NT2/D1 (cell line): ENCODE data around the gene RAI1.

Source experiments
- DNase-seq: peaks from one replicate; pipeline ENCODE4 v3.0.0-alpha.2; 2011; ENCODE audit warnings: low read depth, low spot score
- H3K27me3 ChIP-seq: 2 replicates; pipeline ENCODE4 v1.6.0; 2011; ENCODE audit warnings: mild to moderate bottlenecking; ENCODE audit not compliant: insufficient read length, insufficient read depth
- H3K36me3 ChIP-seq: 2 replicates; pipeline ENCODE4 v1.6.1; 2011; ENCODE audit warnings: mild to moderate bottlenecking, low read length, mixed read lengths; ENCODE audit not compliant: insufficient read depth, insufficient read length
- H3K4me1 ChIP-seq: 2 replicates; pipeline ENCODE4 v1.5.1; 2011; ENCODE audit not compliant: insufficient read depth, insufficient read length
- H3K4me3 ChIP-seq: 2 replicates; pipeline ENCODE4 v1.5.1; 2011; ENCODE audit warnings: low read depth; ENCODE audit not compliant: insufficient read length
- H3K9ac ChIP-seq: 2 replicates; pipeline ENCODE4 v1.6.0; 2011; ENCODE audit warnings: low read depth; ENCODE audit not compliant: insufficient read length
- H3K9me3 ChIP-seq: 2 replicates; pipeline ENCODE4 v1.5.1; 2011; ENCODE audit warnings: mild to moderate bottlenecking, low read length; ENCODE audit not compliant: insufficient read depth
- SUZ12 ChIP-seq: IDR thresholded peaks from 2 replicates; pipeline ENCODE4 v1.6.1; 2011; ENCODE audit not compliant: insufficient read length, insufficient read depth; ENCODE audit errors: extremely low read depth
- YY1 ChIP-seq: IDR thresholded peaks from 2 replicates; pipeline ENCODE4 v1.6.1; 2011; ENCODE audit not compliant: insufficient read length, insufficient read depth
- ZNF274 ChIP-seq: IDR thresholded peaks from 2 replicates; pipeline ENCODE4 v1.6.1; 2011; ENCODE audit warnings: mild to moderate bottlenecking, low read depth, low read length

Gene RAI1

DNA sequence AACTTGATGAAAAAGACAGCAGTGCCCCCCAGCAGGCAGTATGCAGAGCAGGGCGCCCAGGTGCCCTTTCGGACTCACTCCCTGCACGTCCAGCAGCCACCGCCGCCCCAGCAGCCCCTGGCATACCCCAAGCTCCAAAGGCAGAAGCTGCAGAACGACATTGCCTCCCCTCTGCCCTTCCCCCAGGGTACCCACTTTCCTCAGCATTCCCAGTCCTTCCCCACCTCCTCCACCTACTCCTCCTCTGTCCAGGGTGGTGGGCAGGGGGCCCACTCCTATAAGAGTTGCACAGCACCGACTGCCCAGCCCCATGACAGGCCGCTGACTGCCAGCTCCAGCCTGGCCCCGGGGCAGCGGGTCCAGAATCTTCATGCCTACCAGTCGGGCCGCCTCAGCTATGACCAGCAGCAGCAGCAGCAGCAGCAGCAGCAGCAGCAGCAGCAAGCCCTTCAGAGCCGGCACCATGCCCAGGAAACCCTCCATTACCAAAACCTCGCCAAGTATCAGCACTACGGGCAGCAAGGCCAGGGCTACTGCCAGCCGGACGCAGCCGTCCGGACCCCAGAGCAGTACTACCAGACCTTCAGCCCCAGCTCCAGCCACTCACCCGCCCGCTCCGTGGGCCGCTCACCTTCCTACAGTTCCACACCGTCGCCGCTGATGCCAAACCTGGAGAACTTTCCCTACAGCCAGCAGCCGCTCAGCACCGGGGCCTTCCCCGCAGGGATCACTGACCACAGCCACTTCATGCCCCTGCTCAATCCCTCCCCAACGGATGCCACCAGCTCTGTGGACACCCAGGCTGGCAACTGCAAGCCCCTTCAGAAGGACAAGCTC, 112.3 kb downstream of the RAI1 start:
- DNase-seq = no peak
- no peak overlapping the region for H3K4me3 ChIP-seq
- H3K27me3 ChIP-seq = no peaks in the 10 kb centered on the region
- no peaks in the 10 kb centered on the region for H3K9me3 ChIP-seq
- peaks cover 27% of the 10 kb centered on the region for H3K4me1 ChIP-seq
- TF ChIP-seq ZNF274 (no peak), YY1 (no peak), SUZ12 (no peak)
- H3K9ac ChIP-seq = no peak overlapping the region
- peaks cover 47% of the 10 kb centered on the region for H3K36me3 ChIP-seq

GRCh38 chr17:17794382-17794781, 113.1 kb downstream of the RAI1 start:
- H3K9ac ChIP-seq = no peak overlapping the region
- no peak for DNase-seq
- H3K9me3 ChIP-seq = no peaks in the 10 kb centered on the region
- H3K4me3 ChIP-seq = no peak overlapping the region
- H3K36me3 ChIP-seq = peaks cover 52% of the 10 kb centered on the region
- H3K4me1 ChIP-seq = peaks cover 26% of the 10 kb centered on the region
- TF ChIP-seq YY1 = no peak
- no peak for TF ChIP-seq SUZ12
- TF ChIP-seq ZNF274 = no peak
- no peaks in the 10 kb centered on the region for H3K27me3 ChIP-seq

DNA sequence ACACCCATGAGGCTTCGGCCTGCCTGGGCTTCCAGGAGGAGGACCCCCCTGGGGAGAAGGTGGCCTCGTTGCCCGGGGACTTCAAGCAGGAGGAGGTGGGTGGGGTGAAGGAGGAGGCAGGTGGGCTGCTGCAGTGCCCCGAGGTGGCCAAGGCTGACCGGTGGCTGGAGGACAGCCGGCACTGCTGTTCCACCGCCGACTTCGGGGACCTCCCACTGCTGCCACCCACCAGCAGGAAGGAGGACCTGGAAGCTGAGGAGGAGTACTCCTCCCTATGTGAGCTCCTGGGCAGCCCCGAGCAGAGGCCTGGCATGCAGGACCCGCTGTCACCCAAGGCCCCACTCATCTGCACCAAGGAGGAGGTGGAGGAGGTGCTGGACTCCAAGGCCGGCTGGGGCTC, 114.0 kb downstream of the RAI1 start:
- TF ChIP-seq YY1 = no peak
- no peaks in the 10 kb centered on the region for H3K27me3 ChIP-seq
- H3K36me3 ChIP-seq = peaks cover 53% of the 10 kb centered on the region
- no peak overlapping the region for H3K9ac ChIP-seq
- no peak for DNase-seq
- no peaks in the 10 kb centered on the region for H3K9me3 ChIP-seq
- H3K4me3 ChIP-seq = no peak overlapping the region
- H3K4me1 ChIP-seq = peaks cover 28% of the 10 kb centered on the region

DNA sequence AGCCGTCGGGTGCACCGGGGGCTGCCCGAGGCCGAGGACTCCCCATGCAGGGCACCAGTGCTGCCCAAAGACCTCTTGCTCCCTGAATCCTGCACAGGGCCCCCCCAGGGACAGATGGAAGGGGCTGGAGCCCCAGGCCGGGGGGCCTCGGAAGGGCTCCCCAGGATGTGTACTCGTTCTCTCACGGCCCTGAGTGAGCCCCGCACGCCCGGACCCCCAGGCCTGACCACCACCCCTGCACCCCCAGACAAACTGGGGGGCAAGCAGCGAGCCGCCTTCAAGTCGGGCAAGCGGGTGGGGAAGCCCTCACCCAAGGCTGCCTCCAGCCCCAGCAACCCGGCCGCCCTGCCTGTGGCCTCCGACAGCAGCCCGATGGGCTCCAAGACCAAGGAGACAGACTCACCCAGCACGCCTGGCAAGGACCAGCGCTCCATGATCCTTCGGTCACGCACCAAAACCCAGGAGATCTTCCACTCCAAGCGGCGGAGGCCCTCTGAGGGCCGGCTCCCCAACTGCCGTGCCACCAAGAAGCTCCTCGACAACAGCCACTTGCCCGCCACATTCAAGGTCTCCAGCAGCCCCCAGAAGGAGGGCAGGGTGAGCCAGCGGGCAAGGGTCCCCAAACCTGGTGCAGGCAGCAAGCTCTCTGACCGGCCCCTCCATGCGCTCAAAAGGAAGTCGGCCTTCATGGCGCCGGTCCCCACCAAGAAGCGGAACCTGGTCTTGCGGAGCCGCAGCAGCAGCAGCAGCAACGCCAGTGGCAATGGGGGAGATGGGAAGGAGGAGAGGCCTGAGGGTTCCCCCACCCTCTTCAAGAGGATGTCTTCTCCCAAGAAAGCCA, 114.9 kb downstream of the RAI1 start:
- H3K9ac ChIP-seq = no peak overlapping the region
- H3K4me3 ChIP-seq = no peak overlapping the region
- peaks cover 55% of the 10 kb centered on the region for H3K36me3 ChIP-seq
- no peaks in the 10 kb centered on the region for H3K9me3 ChIP-seq
- TF ChIP-seq ZNF274 (no peak), YY1 (no peak), SUZ12 (no peak)
- no peak for DNase-seq
- H3K4me1 ChIP-seq = peaks cover 29% of the 10 kb centered on the region
- H3K27me3 ChIP-seq = no peaks in the 10 kb centered on the region

DNA sequence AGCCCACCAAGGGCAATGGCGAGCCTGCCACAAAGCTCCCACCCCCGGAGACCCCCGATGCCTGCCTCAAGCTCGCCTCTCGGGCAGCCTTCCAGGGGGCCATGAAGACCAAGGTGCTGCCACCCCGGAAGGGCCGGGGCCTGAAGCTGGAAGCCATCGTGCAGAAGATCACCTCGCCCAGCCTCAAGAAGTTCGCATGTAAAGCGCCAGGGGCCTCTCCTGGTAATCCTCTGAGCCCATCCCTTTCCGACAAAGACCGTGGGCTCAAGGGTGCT, 115.5 kb downstream of the RAI1 start:
- no peaks in the 10 kb centered on the region for H3K27me3 ChIP-seq
- DNase-seq = no peak
- H3K36me3 ChIP-seq = peaks cover 55% of the 10 kb centered on the region
- H3K9ac ChIP-seq = no peak overlapping the region
- no peak overlapping the region for H3K4me3 ChIP-seq
- peaks cover 30% of the 10 kb centered on the region for H3K4me1 ChIP-seq
- no peak for TF ChIP-seq YY1
- no peaks in the 10 kb centered on the region for H3K9me3 ChIP-seq

GRCh38 chr17:17797119-17797809, 116.0 kb downstream of the RAI1 start:
- no peak overlapping the region for H3K4me3 ChIP-seq
- peaks cover 55% of the 10 kb centered on the region for H3K36me3 ChIP-seq
- no peaks in the 10 kb centered on the region for H3K9me3 ChIP-seq

GRCh38 chr17:17798010-17798556, 116.8 kb downstream of the RAI1 start:
- Histone ChIP-seq H3K4me3 (no peak overlapping the region), H3K9me3 (no peaks in the 10 kb centered on the region), H3K4me1 (peaks cover 23% of the 10 kb centered on the region), H3K27me3 (no peaks in the 10 kb centered on the region), H3K36me3 (peaks cover 55% of the 10 kb centered on the region), H3K9ac (no peak overlapping the region)
- no peak for DNase-seq
- no peak for TF ChIP-seq ZNF274
- no peak for TF ChIP-seq SUZ12
- TF ChIP-seq YY1 = no peak

More at GRCh38 chr17:17797119-17797809, 116.0 kb downstream of the RAI1 start:
- TF ChIP-seq SUZ12 = no peak
- no peak for TF ChIP-seq YY1
- TF ChIP-seq ZNF274 = no peak
- no peak for DNase-seq
- H3K9ac ChIP-seq = no peak overlapping the region
- H3K4me1 ChIP-seq = peaks cover 25% of the 10 kb centered on the region
- H3K27me3 ChIP-seq = no peaks in the 10 kb centered on the region
